Liver (tissue), 3 donors: Measurements from ENCODE around the gene P2RY6.

Experiments used
- ATF3 ChIP-seq: IDR thresholded peaks from 2 replicates; pipeline ENCODE4 v1.6.1; 2016; ENCODE audit warnings: antibody characterized with exemption
- CTCF ChIP-seq: fragments of 150-350 bp; IDR thresholded peaks from 2 replicates; pipeline ENCODE4 v1.5.1; 2017; ENCODE audit warnings: improper control_type of control experiment, low read depth, low read length; ENCODE audit not compliant: missing input control
- HNF4A ChIP-seq, 2 donors: conservative IDR thresholded peaks; 2 replicates each; pipeline ENCODE4 v1.6.1; 2016; ENCODE audit warnings: antibody characterized with exemption in 2 of 2, mild to moderate bottlenecking in 2 of 2
- donor health status: healthy.
- donor health status: healthy.

- TF ChIP-seq ATF3 (no peak), CTCF (no peak), HNF4A (conservative IDR thresholded peaks at IDR 0.05) (no peak)
Measured at GRCh38 chr11:73230931-73231330, 41.2 kb upstream of the P2RY6 start.
